Sigmoid colon (tissue), 4 donors: Measurements from ENCODE around the gene SLX4IP.

ENCODE experiments used
- CTCF ChIP-seq, 4 experiments: fragments of 450-650 bp in 3 of 4; fragments of 200-600 bp in 1 of 4; IDR thresholded peaks; one replicate each; pipeline ENCODE4 v1.5.1; 2016 to 2019; ENCODE audit warnings: antibody characterized with exemption in 4 of 4, mild to moderate bottlenecking in 3 of 4, moderate library complexity in 2 of 4
- EP300 ChIP-seq, 4 donors: sonication (generic); formaldehyde crosslinking; IDR thresholded peaks; one replicate each; pipeline ENCODE4 v1.6.1; 2017; ENCODE audit warnings: antibody characterized with exemption in 4 of 4
- POLR2A ChIP-seq, 2 donors: fragments of 450-650 bp; IDR thresholded peaks; one replicate each; pipeline ENCODE4 v1.6.1; 2016; ENCODE audit warnings: antibody characterized with exemption in 2 of 2, mild to moderate bottlenecking in 2 of 2, moderate library complexity in 2 of 2

- TF ChIP-seq CTCF (IDR thresholded peaks at IDR 0.05): no peak
- TF ChIP-seq POLR2A (IDR thresholded peaks at IDR 0.05): no peak
- TF ChIP-seq EP300 (IDR thresholded peaks at IDR 0.05): no peak
Measured at GRCh38 chr20:10461495-10461894, 26.4 kb downstream of the SLX4IP start.
